ENCODE measurements around the gene LMX1A.

DNA sequence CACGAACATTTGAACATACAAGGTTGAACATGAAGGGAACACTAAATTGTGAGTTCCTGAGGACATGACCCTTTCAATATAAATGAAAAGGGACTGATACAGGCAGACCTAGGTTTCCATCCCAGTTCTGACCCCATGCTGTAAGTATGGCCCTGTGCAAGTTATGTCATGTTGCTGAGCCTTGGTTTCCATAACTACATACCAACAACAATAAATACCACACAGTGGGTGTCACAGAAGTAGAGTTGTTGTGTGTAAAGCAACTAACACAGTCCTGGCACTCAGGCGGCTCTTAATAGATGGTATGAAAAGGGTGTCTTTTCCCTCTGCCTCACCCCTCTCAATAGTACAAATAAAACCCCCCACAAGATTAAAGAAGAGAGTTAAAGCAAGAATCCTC lies 140.8 kb downstream of the LMX1A start:
- TF ChIP-seq, protein P1, sequence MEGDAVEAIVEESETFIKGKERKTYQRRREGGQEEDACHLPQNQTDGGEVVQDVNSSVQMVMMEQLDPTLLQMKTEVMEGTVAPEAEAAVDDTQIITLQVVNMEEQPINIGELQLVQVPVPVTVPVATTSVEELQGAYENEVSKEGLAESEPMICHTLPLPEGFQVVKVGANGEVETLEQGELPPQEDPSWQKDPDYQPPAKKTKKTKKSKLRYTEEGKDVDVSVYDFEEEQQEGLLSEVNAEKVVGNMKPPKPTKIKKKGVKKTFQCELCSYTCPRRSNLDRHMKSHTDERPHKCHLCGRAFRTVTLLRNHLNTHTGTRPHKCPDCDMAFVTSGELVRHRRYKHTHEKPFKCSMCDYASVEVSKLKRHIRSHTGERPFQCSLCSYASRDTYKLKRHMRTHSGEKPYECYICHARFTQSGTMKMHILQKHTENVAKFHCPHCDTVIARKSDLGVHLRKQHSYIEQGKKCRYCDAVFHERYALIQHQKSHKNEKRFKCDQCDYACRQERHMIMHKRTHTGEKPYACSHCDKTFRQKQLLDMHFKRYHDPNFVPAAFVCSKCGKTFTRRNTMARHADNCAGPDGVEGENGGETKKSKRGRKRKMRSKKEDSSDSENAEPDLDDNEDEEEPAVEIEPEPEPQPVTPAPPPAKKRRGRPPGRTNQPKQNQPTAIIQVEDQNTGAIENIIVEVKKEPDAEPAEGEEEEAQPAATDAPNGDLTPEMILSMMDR (IDR thresholded peaks at IDR 0.05): no peak
- TF ChIP-seq POLR2A (IDR thresholded peaks at IDR 0.05): no peak

All from right lobe of liver (tissue), 4 donors.